SU-DHL-6 (cell line): ENCODE data around the gene DDX56.

ENCODE experiments used
- H2AFZ ChIP-seq: fragments of 200-600 bp; sonication (generic); 2 replicates; pipeline ENCODE4 v1.6.1; 2014; ENCODE audit warnings: low read depth, mild to moderate bottlenecking, moderate library complexity, mixed read lengths, antibody characterized with exemption, low read length; ENCODE audit not compliant: severe bottlenecking
- H3F3A ChIP-seq: fragments of 200-600 bp; shearing (Covaris generic); 2 replicates; pipeline ENCODE4 v1.6.0; 2016; ENCODE audit warnings: antibody characterized with exemption, mild to moderate bottlenecking; ENCODE audit not compliant: insufficient read depth
- H3K27ac ChIP-seq: fragments of 200-600 bp; sonication (generic); 2 replicates; pipeline ENCODE4 v1.5.1; 2016; ENCODE audit warnings: low read depth, mild to moderate bottlenecking, low read length, moderate library complexity, mixed read lengths
- H3K27me3 ChIP-seq: fragments of 200-600 bp; sonication (generic), shearing (Covaris generic); 2 replicates; pipeline ENCODE4 v1.6.0; 2014; ENCODE audit warnings: mild to moderate bottlenecking, low read length
- H3K36me3 ChIP-seq: fragments of 200-600 bp; sonication (generic); 2 replicates; pipeline ENCODE4 v1.6.1; 2014; ENCODE audit warnings: mild to moderate bottlenecking, low read length, mixed read lengths
- H3K4me2 ChIP-seq: fragments of 300-600, 200-600 bp; shearing (Covaris generic), sonication (generic); 2 replicates; pipeline ENCODE4 v1.6.0; 2014; ENCODE audit warnings: low read length, low read depth, mild to moderate bottlenecking; ENCODE audit not compliant: poor library complexity, severe bottlenecking
- H3K4me3 ChIP-seq: fragments of 200-600 bp; sonication (generic); 2 replicates; pipeline ENCODE4 v1.5.1; 2014; ENCODE audit warnings: antibody characterized with exemption, low read length, mild to moderate bottlenecking, mixed read lengths; ENCODE audit not compliant: insufficient read depth, poor library complexity, severe bottlenecking
- H3K79me2 ChIP-seq: fragments of 200-600 bp; sonication (generic); 2 replicates; pipeline ENCODE4 v1.6.1; 2014; ENCODE audit warnings: mild to moderate bottlenecking, low read length, moderate library complexity; ENCODE audit not compliant: insufficient read depth
- H3K9ac ChIP-seq: fragments of 200-600 bp; sonication (generic); 2 replicates; pipeline ENCODE4 v1.7.0; 2014; ENCODE audit warnings: mild to moderate bottlenecking, low read length
- H3K9me2 ChIP-seq: fragments of 200-600 bp; sonication (generic); replicated peaks from 2 replicates; pipeline ENCODE4 v1.6.1; 2014; ENCODE audit warnings: low read length; ENCODE audit not compliant: insufficient read depth
- H3K9me3 ChIP-seq: fragments of 200-600 bp; sonication (generic); 2 replicates; pipeline ENCODE4 v1.6.1; 2014; ENCODE audit warnings: low read length, mixed read lengths; ENCODE audit not compliant: insufficient read depth
- H4K20me1 ChIP-seq: fragments of 200-600 bp; sonication (generic); 2 replicates; pipeline ENCODE4 v1.6.1; 2014; ENCODE audit warnings: low read depth, mild to moderate bottlenecking, antibody characterized with exemption, low read length, moderate library complexity, mixed read lengths
- CTCF ChIP-seq: fragments of 200-600 bp; sonication (generic); IDR thresholded peaks from one replicate; pipeline ENCODE4 v1.5.1; 2017; ENCODE audit warnings: antibody characterized with exemption, mild to moderate bottlenecking, low read length, moderate library complexity; ENCODE audit not compliant: insufficient read depth, poor library complexity, severe bottlenecking
- EZH2phosphoT487 ChIP-seq: fragments of 200-600 bp; sonication (generic), shearing (Covaris generic); conservative IDR thresholded peaks from 2 replicates; pipeline ENCODE4 v1.6.1; 2018; ENCODE audit warnings: mild to moderate bottlenecking, antibody characterized with exemption, low read length, moderate library complexity, mixed read lengths

The DDX56 gene

GRCh38 chr7:44531421-44532380 is 42.0 kb downstream of the DDX56 start:
- H3K9ac ChIP-seq: no peak overlapping the region
- no peak overlapping the region for H2AFZ ChIP-seq
- no peaks in the 10 kb centered on the region for H3K9me2 ChIP-seq
- H3K27ac ChIP-seq: no peak overlapping the region
- H3K36me3 ChIP-seq: no peaks in the 10 kb centered on the region
- H3K27me3 ChIP-seq: no peaks in the 10 kb centered on the region
- TF ChIP-seq CTCF (no peak), EZH2phosphoT487 (no peak)
- H3K4me3 ChIP-seq: no peak overlapping the region
- no peaks in the 10 kb centered on the region for H3F3A ChIP-seq
- no peaks in the 10 kb centered on the region for H4K20me1 ChIP-seq
- H3K79me2 ChIP-seq: no peaks in the 10 kb centered on the region
- no peak overlapping the region for H3K4me2 ChIP-seq
- H3K9me3 ChIP-seq: no peaks in the 10 kb centered on the region

GRCh38 chr7:44530990-44531389 is 42.7 kb downstream of the DDX56 start:
- Histone ChIP-seq H3K36me3 (no peaks in the 10 kb centered on the region), H3K4me2 (no peak overlapping the region), H3K9me2 (no peaks in the 10 kb centered on the region), H3K9me3 (no peaks in the 10 kb centered on the region), H3K79me2 (no peaks in the 10 kb centered on the region), H3K27ac (no peak overlapping the region), H4K20me1 (no peaks in the 10 kb centered on the region), H3F3A (no peaks in the 10 kb centered on the region), H2AFZ (no peak overlapping the region), H3K4me3 (no peak overlapping the region), H3K27me3 (no peaks in the 10 kb centered on the region), H3K9ac (no peak overlapping the region)
- no peak for TF ChIP-seq CTCF
- TF ChIP-seq EZH2phosphoT487: no peak

GRCh38 chr7:44524811-44525388 is 48.8 kb downstream of the DDX56 start:
- H3K4me3 ChIP-seq: no peak overlapping the region
- H3K36me3 ChIP-seq: no peaks in the 10 kb centered on the region
- no peaks in the 10 kb centered on the region for H3K9me3 ChIP-seq
- no peak overlapping the region for H2AFZ ChIP-seq
- H3K27me3 ChIP-seq: no peaks in the 10 kb centered on the region
- H3K9me2 ChIP-seq: no peaks in the 10 kb centered on the region
- no peak for TF ChIP-seq EZH2phosphoT487
- no peak for TF ChIP-seq CTCF
- H3F3A ChIP-seq: no peaks in the 10 kb centered on the region
- no peak overlapping the region for H3K4me2 ChIP-seq
- H3K9ac ChIP-seq: no peak overlapping the region
- no peaks in the 10 kb centered on the region for H4K20me1 ChIP-seq
- no peaks in the 10 kb centered on the region for H3K79me2 ChIP-seq
- H3K27ac ChIP-seq: no peak overlapping the region
